NCI-H524 treated with DMSO at 0.1 percent for 48 hours (cell line): Measurements from ENCODE around the gene ITGB3.

Source experiments
- DNase-seq: peaks from one replicate; lab custom pipeline; 2025; lab: John Stamatoyannopoulos, UW

Gene ITGB3

GRCh38 chr17:47338026-47338425 is 84.4 kb downstream of the ITGB3 start:
- DNase-seq: no peak

GRCh38 chr17:47352848-47353247 is 99.2 kb downstream of the ITGB3 start:
- no peak for DNase-seq

- DNase-seq: no peak
Observed at GRCh38 chr17:47358652-47359051, 105.0 kb downstream of the ITGB3 start.
